ENCODE data around the gene CTXND2.

DNA sequence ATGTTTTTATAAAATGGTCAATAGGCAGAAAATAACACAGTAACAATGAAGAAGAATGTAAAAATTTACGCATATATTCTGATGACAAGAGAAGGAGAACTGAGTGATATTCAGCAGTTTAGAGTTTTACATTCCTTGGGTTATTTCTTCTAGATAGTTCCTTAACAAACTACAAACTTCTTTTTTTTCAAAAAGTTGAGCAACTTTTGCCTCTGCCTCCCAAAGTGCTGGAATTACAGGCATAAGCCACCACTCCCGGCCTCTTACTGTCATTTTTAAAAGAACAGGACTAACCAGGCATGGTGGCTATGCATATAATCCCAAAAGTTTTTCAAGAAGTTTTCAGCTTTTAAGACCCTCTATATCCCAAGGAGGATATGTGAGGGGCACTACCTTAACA, 43.5 kb upstream of the CTXND2 start:
- TF ChIP-seq, protein P1, sequence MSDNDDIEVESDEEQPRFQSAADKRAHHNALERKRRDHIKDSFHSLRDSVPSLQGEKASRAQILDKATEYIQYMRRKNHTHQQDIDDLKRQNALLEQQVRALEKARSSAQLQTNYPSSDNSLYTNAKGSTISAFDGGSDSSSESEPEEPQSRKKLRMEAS (IDR thresholded peaks at IDR 0.05) = no peak
- TF ChIP-seq EP300 (IDR thresholded peaks at IDR 0.05; ENCODE audit: borderline replicate concordance) (no peak), YY1 (IDR thresholded peaks at IDR 0.05; ENCODE audit: low read depth) (no peak), CREB1 (IDR thresholded peaks at IDR 0.05; ENCODE audit: low read depth) (no peak), TAF1 (IDR thresholded peaks at IDR 0.05; ENCODE audit: low read depth) (no peak), CEBPB (IDR thresholded peaks at IDR 0.05) (no peak), RAD21 (IDR thresholded peaks at IDR 0.05; ENCODE audit: low read depth) (no peak), REST (IDR thresholded peaks at IDR 0.05; ENCODE audit: low read depth) (no peak), ZBTB7A (IDR thresholded peaks at IDR 0.05; ENCODE audit: low read depth) (no peak), FOXM1 (IDR thresholded peaks at IDR 0.05; ENCODE audit: borderline replicate concordance, low read depth) (no peak), EGR1 (IDR thresholded peaks at IDR 0.05) (no peak), TCF12 (IDR thresholded peaks at IDR 0.05; ENCODE audit: low read depth) (no peak)
- TF ChIP-seq, protein P2, sequence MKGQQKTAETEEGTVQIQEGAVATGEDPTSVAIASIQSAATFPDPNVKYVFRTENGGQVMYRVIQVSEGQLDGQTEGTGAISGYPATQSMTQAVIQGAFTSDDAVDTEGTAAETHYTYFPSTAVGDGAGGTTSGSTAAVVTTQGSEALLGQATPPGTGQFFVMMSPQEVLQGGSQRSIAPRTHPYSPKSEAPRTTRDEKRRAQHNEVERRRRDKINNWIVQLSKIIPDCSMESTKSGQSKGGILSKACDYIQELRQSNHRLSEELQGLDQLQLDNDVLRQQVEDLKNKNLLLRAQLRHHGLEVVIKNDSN (IDR thresholded peaks at IDR 0.05) = no peak

Measured in Ishikawa (cell line).